Effector memory CD4-positive, alpha-beta T cell (primary cell): ENCODE results near the gene CC2D2A.

Source experiments
- DNase-seq, 3 donors: peaks; one replicate each; pipeline ENCODE4 v3.0.0-alpha.2; 2020
- H3K27ac ChIP-seq: 2 replicates; pipeline ENCODE4 v1.7.0; 2013; ENCODE audit warnings: mild to moderate bottlenecking, low read length, moderate library complexity; ENCODE audit not compliant: insufficient read depth, poor library complexity, severe bottlenecking
- H3K27me3 ChIP-seq: replicated peaks from 2 replicates; pipeline ENCODE4 v1.7.0; 2013; ENCODE audit warnings: mild to moderate bottlenecking, low read length; ENCODE audit not compliant: insufficient read depth, control insufficient read depth, poor library complexity, severe bottlenecking
- H3K36me3 ChIP-seq: 2 replicates; pipeline ENCODE4 v1.7.0; 2013; ENCODE audit warnings: mild to moderate bottlenecking, low read length, moderate library complexity; ENCODE audit not compliant: control insufficient read depth, insufficient read depth
- H3K4me1 ChIP-seq: 2 replicates; pipeline ENCODE4 v1.7.0; 2013; ENCODE audit warnings: low read length, mild to moderate bottlenecking; ENCODE audit not compliant: control insufficient read depth, insufficient read depth, poor library complexity, severe bottlenecking
- H3K4me3 ChIP-seq: 2 replicates; pipeline ENCODE4 v1.7.0; 2013; ENCODE audit warnings: low read length, low read depth, mild to moderate bottlenecking; ENCODE audit not compliant: insufficient read depth, poor library complexity, severe bottlenecking
- H3K9me3 ChIP-seq: 2 replicates; pipeline ENCODE4 v1.7.0; 2013; ENCODE audit warnings: mild to moderate bottlenecking, low read length, moderate library complexity; ENCODE audit not compliant: control insufficient read depth

The CC2D2A gene

DNA sequence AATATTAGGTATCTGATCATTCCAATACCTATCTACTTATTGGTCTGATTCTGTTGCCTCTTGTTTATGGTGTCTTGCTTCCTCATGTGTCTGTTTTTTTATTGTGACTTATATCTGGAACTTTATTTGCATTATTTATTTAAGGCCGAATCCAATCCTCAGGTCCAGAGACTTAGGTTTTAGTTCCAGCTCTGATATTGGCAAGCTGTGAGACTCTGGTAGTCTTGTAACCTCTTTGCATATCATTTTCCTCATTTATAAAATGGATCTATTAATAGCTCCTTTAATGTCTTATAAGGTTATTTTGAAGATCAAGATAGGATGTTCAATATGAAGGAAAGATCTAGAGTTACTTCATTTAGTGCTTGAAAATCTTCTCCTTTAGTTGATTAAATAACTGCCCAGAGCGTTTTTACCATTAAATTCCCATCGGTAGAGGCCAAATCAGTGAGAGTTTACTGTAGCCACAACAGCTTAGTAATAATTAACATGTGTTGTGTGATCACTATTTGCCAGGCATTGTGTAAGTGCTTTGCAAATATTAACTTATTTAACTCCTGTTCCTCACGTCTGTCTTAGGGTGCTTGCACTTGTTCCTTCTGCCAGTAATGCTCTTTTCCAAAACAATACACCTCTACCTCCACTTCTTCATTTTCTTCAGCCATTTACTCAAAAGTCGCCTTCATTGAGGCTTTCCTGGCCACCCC is 82.2 kb downstream of the CC2D2A start:
- H3K27ac ChIP-seq, result no peak overlapping the region
- H3K27me3 ChIP-seq, result no peaks in the 10 kb centered on the region
- no peaks in the 10 kb centered on the region for H3K36me3 ChIP-seq
- H3K9me3 ChIP-seq, result no peaks in the 10 kb centered on the region
- H3K4me1 ChIP-seq, result no peaks in the 10 kb centered on the region
- no peak overlapping the region for H3K4me3 ChIP-seq
- no peak for DNase-seq

- Histone ChIP-seq H3K4me1 (no peaks in the 10 kb centered on the region), H3K4me3 (no peak overlapping the region), H3K9me3 (no peaks in the 10 kb centered on the region), H3K36me3 (no peaks in the 10 kb centered on the region), H3K27me3 (no peaks in the 10 kb centered on the region), H3K27ac (no peak overlapping the region)
- DNase-seq, result no peak
Observed at GRCh38 chr4:15552557-15553362, 83.1 kb downstream of the CC2D2A start.

DNA sequence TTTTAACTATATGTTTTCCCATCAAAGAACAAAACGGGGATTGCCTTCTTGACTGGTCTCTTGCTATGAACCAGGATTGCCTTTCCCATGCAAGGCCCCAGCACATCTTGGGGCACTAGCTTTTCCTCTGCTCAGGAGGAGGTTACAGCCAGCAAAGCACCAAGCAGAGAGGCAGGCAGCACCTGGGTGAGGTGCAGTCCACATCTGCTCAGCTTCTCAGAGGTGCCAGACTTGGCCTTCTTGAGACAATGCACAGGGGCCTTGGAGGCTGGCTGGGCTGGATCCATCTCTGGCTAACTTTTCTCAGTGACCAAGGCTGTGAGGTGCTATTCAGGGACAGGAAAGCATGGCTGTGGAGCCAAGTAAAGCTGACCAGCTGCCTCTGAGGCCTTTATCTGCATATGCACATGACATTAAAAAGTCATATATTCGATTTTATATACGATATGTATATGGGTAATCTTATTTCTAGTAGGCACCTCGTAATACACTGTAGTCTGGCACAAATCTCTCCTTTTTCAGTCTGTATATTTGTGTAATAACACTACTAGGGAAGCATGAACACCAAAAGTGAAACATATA is 86.9 kb downstream of the CC2D2A start:
- no peak overlapping the region for H3K4me3 ChIP-seq
- no peaks in the 10 kb centered on the region for H3K4me1 ChIP-seq
- H3K36me3 ChIP-seq, result no peaks in the 10 kb centered on the region
- no peak overlapping the region for H3K27ac ChIP-seq
- no peak for DNase-seq
- no peaks in the 10 kb centered on the region for H3K27me3 ChIP-seq
- H3K9me3 ChIP-seq, result no peaks in the 10 kb centered on the region

DNA sequence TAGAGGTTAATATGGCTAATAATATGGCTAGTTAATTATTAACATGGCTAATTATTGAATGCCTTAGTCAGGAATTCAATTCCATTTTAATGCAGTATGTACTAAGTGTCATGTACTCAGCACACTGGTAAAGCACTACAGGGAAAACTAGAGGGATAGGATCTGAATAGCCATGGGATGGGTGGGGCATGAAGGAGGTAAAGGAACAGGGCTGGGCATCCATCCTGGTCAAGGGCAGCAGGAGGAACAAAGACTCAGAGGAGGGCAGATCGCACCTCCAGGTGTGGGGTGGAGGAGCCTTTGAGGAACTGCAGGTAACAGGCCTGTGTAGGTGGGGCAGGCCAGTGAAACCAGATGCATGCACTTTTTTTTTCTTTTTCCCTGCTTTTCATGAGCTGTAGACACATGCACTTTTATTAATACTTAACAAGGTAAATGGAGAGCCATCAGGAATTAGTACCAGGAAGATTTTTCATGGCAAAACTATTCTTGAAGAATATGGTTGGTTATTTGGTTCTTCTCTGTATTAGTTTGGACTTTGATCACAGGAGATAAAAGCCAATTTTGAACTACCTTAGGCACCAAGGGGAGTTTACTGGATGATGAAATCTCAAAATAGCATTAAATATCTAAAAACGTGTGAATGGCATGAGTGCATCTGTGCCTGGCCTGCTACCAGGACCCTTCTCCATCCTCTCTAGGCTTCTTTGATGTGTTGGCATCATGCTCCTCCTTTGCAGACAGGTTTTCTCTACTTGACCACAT is 88.3 kb downstream of the CC2D2A start:
- Histone ChIP-seq H3K9me3 (no peaks in the 10 kb centered on the region), H3K4me1 (no peaks in the 10 kb centered on the region), H3K27ac (no peak overlapping the region), H3K36me3 (no peaks in the 10 kb centered on the region), H3K4me3 (no peak overlapping the region), H3K27me3 (no peaks in the 10 kb centered on the region)
- no peak for DNase-seq

DNA sequence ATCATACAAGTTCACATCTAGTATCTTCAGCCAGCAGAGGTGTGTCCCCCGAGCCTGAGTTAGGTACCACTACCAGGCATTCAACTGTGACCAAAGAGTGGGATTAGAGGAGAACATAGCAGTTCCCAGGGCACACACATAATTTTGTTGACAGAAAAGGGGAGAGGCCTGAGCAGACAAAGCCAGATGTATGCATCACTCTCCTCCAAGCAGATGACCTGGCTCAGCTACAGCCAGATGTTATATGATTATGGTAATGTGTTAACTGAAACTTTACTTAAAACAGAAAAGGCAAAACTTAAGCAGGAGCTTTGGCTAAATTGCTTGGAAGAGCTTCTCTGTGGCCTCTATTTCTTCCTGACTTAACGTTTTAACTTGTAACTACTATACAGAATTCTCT is 88.9 kb downstream of the CC2D2A start:
- Histone ChIP-seq H3K9me3 (no peaks in the 10 kb centered on the region), H3K4me3 (no peak overlapping the region), H3K4me1 (no peaks in the 10 kb centered on the region), H3K27me3 (no peaks in the 10 kb centered on the region), H3K27ac (no peak overlapping the region), H3K36me3 (no peaks in the 10 kb centered on the region)
- no peak for DNase-seq

GRCh38 chr4:15562114-15562513 is 92.4 kb downstream of the CC2D2A start:
- Histone ChIP-seq H3K36me3 (no peaks in the 10 kb centered on the region), H3K4me1 (no peaks in the 10 kb centered on the region), H3K9me3 (no peaks in the 10 kb centered on the region), H3K27ac (no peak overlapping the region), H3K27me3 (no peaks in the 10 kb centered on the region), H3K4me3 (no peak overlapping the region)
- DNase-seq, result no peak

- Histone ChIP-seq H3K36me3 (no peaks in the 10 kb centered on the region), H3K4me1 (no peaks in the 10 kb centered on the region), H3K27me3 (no peaks in the 10 kb centered on the region), H3K9me3 (no peaks in the 10 kb centered on the region), H3K4me3 (no peak overlapping the region), H3K27ac (no peak overlapping the region)
- DNase-seq, result no peak
Observed at GRCh38 chr4:15562623-15563022, 92.9 kb downstream of the CC2D2A start.

GRCh38 chr4:15563871-15564270 is 94.2 kb downstream of the CC2D2A start:
- H3K4me3 ChIP-seq, result no peak overlapping the region
- H3K4me1 ChIP-seq, result no peaks in the 10 kb centered on the region
- DNase-seq, result no peak
- H3K27ac ChIP-seq, result no peak overlapping the region
- H3K36me3 ChIP-seq, result no peaks in the 10 kb centered on the region
- H3K27me3 ChIP-seq, result no peaks in the 10 kb centered on the region
- no peaks in the 10 kb centered on the region for H3K9me3 ChIP-seq

- Histone ChIP-seq H3K36me3 (no peaks in the 10 kb centered on the region), H3K27me3 (no peaks in the 10 kb centered on the region), H3K4me3 (no peak overlapping the region), H3K4me1 (no peaks in the 10 kb centered on the region), H3K9me3 (no peaks in the 10 kb centered on the region), H3K27ac (no peak overlapping the region)
- DNase-seq, result no peak
Observed at GRCh38 chr4:15568821-15569220, 99.1 kb downstream of the CC2D2A start.
